22Rv1 (cell line): ENCODE measurements around the gene FLT4.

ENCODE experiments used
- ZFX ChIP-seq: fragments of 450-650 bp; IDR thresholded peaks from 2 replicates; pipeline ENCODE4 v1.6.1; 2017; ENCODE audit warnings: antibody characterized with exemption, borderline replicate concordance
- TF ChIP-seq, protein P1 (sequence below): fragments of 450-650 bp; IDR thresholded peaks from 2 replicates; pipeline ENCODE4 v1.5.1; 2017; ENCODE audit warnings: mild to moderate bottlenecking

DNA sequence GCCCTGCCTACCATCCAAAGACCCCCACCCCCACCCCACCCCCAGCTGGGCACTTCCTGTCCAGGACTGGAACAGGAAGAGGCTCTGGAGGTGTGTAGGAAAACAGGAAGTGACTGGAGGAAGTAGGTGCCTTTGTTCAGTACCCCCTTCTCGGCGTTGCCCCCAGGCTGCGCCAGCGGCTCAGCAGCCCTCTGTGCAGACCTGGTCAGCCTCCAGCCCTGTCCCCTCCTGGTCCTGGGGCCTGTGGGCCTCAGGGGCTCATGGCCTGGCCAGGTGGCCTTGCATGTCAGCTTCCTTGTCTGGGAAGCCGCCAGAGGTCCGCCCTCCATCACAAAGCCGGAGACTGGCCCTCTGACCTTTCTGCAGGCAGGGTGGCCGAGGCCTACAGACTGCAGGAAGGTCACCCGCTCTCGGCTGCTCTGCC is 26.0 kb downstream of the FLT4 start:
- TF ChIP-seq, protein P1, sequence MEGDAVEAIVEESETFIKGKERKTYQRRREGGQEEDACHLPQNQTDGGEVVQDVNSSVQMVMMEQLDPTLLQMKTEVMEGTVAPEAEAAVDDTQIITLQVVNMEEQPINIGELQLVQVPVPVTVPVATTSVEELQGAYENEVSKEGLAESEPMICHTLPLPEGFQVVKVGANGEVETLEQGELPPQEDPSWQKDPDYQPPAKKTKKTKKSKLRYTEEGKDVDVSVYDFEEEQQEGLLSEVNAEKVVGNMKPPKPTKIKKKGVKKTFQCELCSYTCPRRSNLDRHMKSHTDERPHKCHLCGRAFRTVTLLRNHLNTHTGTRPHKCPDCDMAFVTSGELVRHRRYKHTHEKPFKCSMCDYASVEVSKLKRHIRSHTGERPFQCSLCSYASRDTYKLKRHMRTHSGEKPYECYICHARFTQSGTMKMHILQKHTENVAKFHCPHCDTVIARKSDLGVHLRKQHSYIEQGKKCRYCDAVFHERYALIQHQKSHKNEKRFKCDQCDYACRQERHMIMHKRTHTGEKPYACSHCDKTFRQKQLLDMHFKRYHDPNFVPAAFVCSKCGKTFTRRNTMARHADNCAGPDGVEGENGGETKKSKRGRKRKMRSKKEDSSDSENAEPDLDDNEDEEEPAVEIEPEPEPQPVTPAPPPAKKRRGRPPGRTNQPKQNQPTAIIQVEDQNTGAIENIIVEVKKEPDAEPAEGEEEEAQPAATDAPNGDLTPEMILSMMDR: no peak
- TF ChIP-seq ZFX: no peak
